Neural cell (in vitro differentiated cells): ENCODE measurements around the gene CEACAM6. TPM values are rescaled to one million over a fixed set of nuclear protein-coding genes. Genes with fewer than 3 reads are reported as not detected.

Experiments used
- H2AFZ ChIP-seq: fragments of 200-600, 300-800 bp; sonication (generic), shearing (Covaris generic); 2 replicates; pipeline ENCODE4 v1.6.0; 2014; ENCODE audit warnings: low read depth, mild to moderate bottlenecking, antibody characterized with exemption, low read length, moderate library complexity
- H3F3A ChIP-seq: fragments of 200-600 bp; shearing (Covaris generic); 2 replicates; pipeline ENCODE4 v1.6.1; 2016; ENCODE audit warnings: mild to moderate bottlenecking, moderate library complexity, mixed read lengths, antibody characterized with exemption, low read length; ENCODE audit not compliant: insufficient read depth, poor library complexity, severe bottlenecking
- H3K27ac ChIP-seq: fragments of 200-600, 300-800 bp; sonication (generic), shearing (Covaris generic); 2 replicates; pipeline ENCODE4 v1.5.1; 2014; ENCODE audit warnings: mild to moderate bottlenecking, low read length, moderate library complexity
- H3K27me3 ChIP-seq: fragments of 300-800, 200-600 bp; sonication (generic), shearing (Covaris generic); 2 replicates; pipeline ENCODE4 v1.6.0; 2014; ENCODE audit warnings: mild to moderate bottlenecking, low read depth, low read length, moderate library complexity; ENCODE audit not compliant: insufficient read depth
- H3K36me3 ChIP-seq: fragments of 300-800, 200-600 bp; sonication (generic), shearing (Covaris generic); 2 replicates; pipeline ENCODE4 v1.5.1; 2014; ENCODE audit warnings: mild to moderate bottlenecking, antibody characterized with exemption, low read length, moderate library complexity; ENCODE audit not compliant: insufficient read depth
- H3K4me2 ChIP-seq: fragments of 300-800, 200-600 bp; sonication (generic), shearing (Covaris generic); 2 replicates; pipeline ENCODE4 v1.6.0; 2014; ENCODE audit warnings: mild to moderate bottlenecking, low read length
- H3K4me3 ChIP-seq: fragments of 300-800, 200-600 bp; sonication (generic), shearing (Covaris generic); 2 replicates; pipeline ENCODE4 v1.5.1; 2014; ENCODE audit warnings: mild to moderate bottlenecking, low read length, moderate library complexity
- H3K79me2 ChIP-seq: fragments of 200-600 bp; shearing (Covaris generic); replicated peaks from 2 replicates; pipeline ENCODE4 v1.6.0; 2014; ENCODE audit warnings: mild to moderate bottlenecking, low read length, moderate library complexity; ENCODE audit not compliant: insufficient read depth
- H3K9ac ChIP-seq: fragments of 300-800, 200-600 bp; sonication (generic), shearing (Covaris generic); 2 replicates; pipeline ENCODE4 v1.6.1; 2016; ENCODE audit warnings: mild to moderate bottlenecking, low read length, mixed read lengths
- H3K9me2 ChIP-seq: fragments of 200-600 bp; shearing (Covaris generic); 2 replicates; pipeline ENCODE4 v1.6.1; 2016; ENCODE audit warnings: mild to moderate bottlenecking, low read length, mixed read lengths; ENCODE audit not compliant: insufficient read depth
- H3K9me3 ChIP-seq: fragments of 200-600, 300-800 bp; sonication (generic), shearing (Covaris generic); 2 replicates; pipeline ENCODE4 v1.6.1; 2016; ENCODE audit warnings: mild to moderate bottlenecking, mixed run types, low read length, moderate library complexity, mixed read lengths
- H4K20me1 ChIP-seq: fragments of 200-600 bp; shearing (Covaris generic); 2 replicates; pipeline ENCODE4 v1.6.1; 2016; ENCODE audit warnings: mild to moderate bottlenecking, mixed run types; ENCODE audit not compliant: insufficient read depth
- EP300 ChIP-seq: fragments of 450-650 bp; conservative IDR thresholded peaks from 2 replicates; pipeline ENCODE4 v1.6.1; 2014; ENCODE audit warnings: antibody characterized with exemption, mild to moderate bottlenecking, moderate library complexity; ENCODE audit not compliant: poor library complexity, severe bottlenecking
- EZH2 ChIP-seq: fragments of 200-600, 300-800 bp; shearing (Covaris generic), sonication (generic); IDR thresholded peaks from 2 replicates; pipeline ENCODE4 v1.6.1; 2014; ENCODE audit warnings: antibody characterized with exemption, low read length, borderline replicate concordance, mild to moderate bottlenecking; ENCODE audit not compliant: insufficient read depth, poor library complexity, severe bottlenecking
- MXI1 ChIP-seq: fragments of 450-650 bp; conservative IDR thresholded peaks from 2 replicates; pipeline ENCODE4 v1.6.1; 2014; ENCODE audit warnings: antibody characterized with exemption, mild to moderate bottlenecking; ENCODE audit not compliant: poor library complexity, severe bottlenecking
- POLR2AphosphoS5 ChIP-seq: IDR thresholded peaks from 2 replicates; pipeline ENCODE4 v1.6.1; 2012
- RAD21 ChIP-seq: fragments of 450-650 bp; conservative IDR thresholded peaks from 2 replicates; pipeline ENCODE4 v1.6.1; 2014; ENCODE audit warnings: antibody characterized with exemption, mild to moderate bottlenecking, moderate library complexity
- SMC3 ChIP-seq: fragments of 450-650 bp; conservative IDR thresholded peaks from 2 replicates; pipeline ENCODE4 v1.6.1; 2014; ENCODE audit warnings: antibody characterized with exemption, mild to moderate bottlenecking, moderate library complexity; ENCODE audit not compliant: poor library complexity
- TAF1 ChIP-seq: IDR thresholded peaks from 2 replicates; pipeline ENCODE4 v1.6.1; 2012; ENCODE audit warnings: low read depth
- polyA plus RNA-seq: library from polyadenylated mRNA; depleted of rRNA; stranded (reverse); fragments of >200 nt; gene quantifications from 2 replicates; pipeline ENCODE4 v1.2.3, GENCODE V29; 2014
- TF ChIP-seq, protein P1 (sequence below): fragments of 450-650 bp; IDR thresholded peaks from 2 replicates; pipeline ENCODE4 v1.5.1; 2014; ENCODE audit warnings: antibody characterized with exemption, mild to moderate bottlenecking, moderate library complexity; ENCODE audit not compliant: poor library complexity, severe bottlenecking
- TF ChIP-seq, protein P2 (sequence below): IDR thresholded peaks from 2 replicates; pipeline ENCODE4 v1.6.1; 2012; ENCODE audit warnings: borderline replicate concordance

Gene CEACAM6
- polyA plus RNA-seq, 1 donor from 2014 or later = not detected

DNA sequence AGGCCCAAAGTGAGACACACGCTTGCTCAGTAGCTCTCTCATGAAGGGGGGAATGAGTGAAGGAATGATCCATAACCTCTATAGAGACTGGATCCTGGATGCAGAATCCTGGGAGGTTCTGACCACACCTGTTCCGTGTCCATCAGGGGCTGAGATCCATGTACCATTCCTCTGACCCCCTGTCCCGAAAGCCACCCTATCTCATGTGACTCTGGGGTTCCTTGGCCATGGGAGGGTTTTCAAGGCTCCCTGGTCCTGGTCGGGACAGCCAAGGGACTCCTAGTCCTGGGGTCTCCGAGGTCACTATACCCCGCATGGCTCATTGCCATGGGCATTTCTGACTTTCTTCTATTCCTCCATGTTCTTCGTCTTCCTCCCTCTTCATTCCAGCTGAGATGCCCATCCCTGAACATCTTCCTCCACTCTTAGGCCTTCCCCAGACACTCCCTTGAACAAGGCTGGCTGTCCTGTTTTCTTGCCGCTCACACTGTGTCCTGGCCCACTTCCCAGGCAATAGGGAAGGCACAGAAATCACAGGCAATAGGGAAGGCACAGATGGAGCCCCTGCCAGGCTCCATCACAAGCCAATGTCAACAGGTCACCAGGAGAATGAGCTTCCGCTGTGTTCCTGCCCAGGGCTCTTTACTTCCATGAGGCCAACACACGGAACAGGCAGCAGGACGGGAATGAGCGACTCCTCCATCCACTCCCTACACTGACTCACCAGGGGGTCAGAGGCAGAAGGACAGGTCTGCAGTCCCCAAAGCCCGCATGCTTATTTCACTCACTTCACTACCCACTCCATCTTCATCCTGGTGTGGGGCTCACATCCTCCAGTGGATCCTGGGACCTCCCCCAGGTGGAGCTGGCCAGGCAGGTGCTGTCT lies 43.7 kb upstream of the CEACAM6 start:
- H3K27ac ChIP-seq = no peak overlapping the region
- H3K36me3 ChIP-seq = no peaks in the 10 kb centered on the region
- no peak overlapping the region for H3K4me2 ChIP-seq
- no peak overlapping the region for H3K4me3 ChIP-seq
- no peaks in the 10 kb centered on the region for H4K20me1 ChIP-seq
- no peaks in the 10 kb centered on the region for H3K9me3 ChIP-seq
- H2AFZ ChIP-seq = no peak overlapping the region
- no peaks in the 10 kb centered on the region for H3K9me2 ChIP-seq
- H3K79me2 ChIP-seq = no peaks in the 10 kb centered on the region
- no peak overlapping the region for H3K9ac ChIP-seq
- no peaks in the 10 kb centered on the region for H3K27me3 ChIP-seq
- TF ChIP-seq, protein P1, sequence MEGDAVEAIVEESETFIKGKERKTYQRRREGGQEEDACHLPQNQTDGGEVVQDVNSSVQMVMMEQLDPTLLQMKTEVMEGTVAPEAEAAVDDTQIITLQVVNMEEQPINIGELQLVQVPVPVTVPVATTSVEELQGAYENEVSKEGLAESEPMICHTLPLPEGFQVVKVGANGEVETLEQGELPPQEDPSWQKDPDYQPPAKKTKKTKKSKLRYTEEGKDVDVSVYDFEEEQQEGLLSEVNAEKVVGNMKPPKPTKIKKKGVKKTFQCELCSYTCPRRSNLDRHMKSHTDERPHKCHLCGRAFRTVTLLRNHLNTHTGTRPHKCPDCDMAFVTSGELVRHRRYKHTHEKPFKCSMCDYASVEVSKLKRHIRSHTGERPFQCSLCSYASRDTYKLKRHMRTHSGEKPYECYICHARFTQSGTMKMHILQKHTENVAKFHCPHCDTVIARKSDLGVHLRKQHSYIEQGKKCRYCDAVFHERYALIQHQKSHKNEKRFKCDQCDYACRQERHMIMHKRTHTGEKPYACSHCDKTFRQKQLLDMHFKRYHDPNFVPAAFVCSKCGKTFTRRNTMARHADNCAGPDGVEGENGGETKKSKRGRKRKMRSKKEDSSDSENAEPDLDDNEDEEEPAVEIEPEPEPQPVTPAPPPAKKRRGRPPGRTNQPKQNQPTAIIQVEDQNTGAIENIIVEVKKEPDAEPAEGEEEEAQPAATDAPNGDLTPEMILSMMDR = no peak
- TF ChIP-seq MXI1 (no peak), RAD21 (no peak), TAF1 (no peak), EP300 (no peak), POLR2AphosphoS5 (no peak), SMC3 (no peak), EZH2 (no peak)
- TF ChIP-seq, protein P2, sequence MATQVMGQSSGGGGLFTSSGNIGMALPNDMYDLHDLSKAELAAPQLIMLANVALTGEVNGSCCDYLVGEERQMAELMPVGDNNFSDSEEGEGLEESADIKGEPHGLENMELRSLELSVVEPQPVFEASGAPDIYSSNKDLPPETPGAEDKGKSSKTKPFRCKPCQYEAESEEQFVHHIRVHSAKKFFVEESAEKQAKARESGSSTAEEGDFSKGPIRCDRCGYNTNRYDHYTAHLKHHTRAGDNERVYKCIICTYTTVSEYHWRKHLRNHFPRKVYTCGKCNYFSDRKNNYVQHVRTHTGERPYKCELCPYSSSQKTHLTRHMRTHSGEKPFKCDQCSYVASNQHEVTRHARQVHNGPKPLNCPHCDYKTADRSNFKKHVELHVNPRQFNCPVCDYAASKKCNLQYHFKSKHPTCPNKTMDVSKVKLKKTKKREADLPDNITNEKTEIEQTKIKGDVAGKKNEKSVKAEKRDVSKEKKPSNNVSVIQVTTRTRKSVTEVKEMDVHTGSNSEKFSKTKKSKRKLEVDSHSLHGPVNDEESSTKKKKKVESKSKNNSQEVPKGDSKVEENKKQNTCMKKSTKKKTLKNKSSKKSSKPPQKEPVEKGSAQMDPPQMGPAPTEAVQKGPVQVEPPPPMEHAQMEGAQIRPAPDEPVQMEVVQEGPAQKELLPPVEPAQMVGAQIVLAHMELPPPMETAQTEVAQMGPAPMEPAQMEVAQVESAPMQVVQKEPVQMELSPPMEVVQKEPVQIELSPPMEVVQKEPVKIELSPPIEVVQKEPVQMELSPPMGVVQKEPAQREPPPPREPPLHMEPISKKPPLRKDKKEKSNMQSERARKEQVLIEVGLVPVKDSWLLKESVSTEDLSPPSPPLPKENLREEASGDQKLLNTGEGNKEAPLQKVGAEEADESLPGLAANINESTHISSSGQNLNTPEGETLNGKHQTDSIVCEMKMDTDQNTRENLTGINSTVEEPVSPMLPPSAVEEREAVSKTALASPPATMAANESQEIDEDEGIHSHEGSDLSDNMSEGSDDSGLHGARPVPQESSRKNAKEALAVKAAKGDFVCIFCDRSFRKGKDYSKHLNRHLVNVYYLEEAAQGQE = no peak
- no peaks in the 10 kb centered on the region for H3F3A ChIP-seq

DNA sequence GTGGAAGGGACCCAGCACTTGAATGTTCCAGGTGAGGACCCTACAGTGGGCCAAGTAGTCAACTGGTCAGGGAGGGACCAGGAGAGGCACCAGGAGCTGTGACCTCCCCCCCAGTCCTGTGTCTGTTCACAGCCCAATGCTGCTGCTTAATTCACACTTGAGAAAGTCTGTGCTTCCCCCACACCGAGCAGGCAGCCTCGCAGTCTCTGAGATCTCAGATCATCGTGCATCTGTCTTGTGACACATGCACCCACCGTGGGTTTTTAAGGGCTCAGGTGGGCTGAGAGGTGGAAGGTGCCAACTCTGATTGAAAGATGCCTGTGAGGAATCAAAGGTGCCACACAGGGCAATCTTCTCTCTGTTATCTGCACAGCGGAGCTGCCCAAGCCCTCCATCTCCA lies 40.7 kb upstream of the CEACAM6 start:
- Histone ChIP-seq H3K36me3 (no peaks in the 10 kb centered on the region), H3K4me3 (no peak overlapping the region), H3K79me2 (no peaks in the 10 kb centered on the region), H3K4me2 (no peak overlapping the region), H3K27me3 (no peaks in the 10 kb centered on the region), H2AFZ (no peak overlapping the region), H3K9me2 (no peaks in the 10 kb centered on the region), H3F3A (no peaks in the 10 kb centered on the region), H3K27ac (no peak overlapping the region), H3K9me3 (no peaks in the 10 kb centered on the region), H3K9ac (no peak overlapping the region), H4K20me1 (no peaks in the 10 kb centered on the region)
- no peak for TF ChIP-seq EP300
- TF ChIP-seq, protein P1 = no peak
- TF ChIP-seq SMC3 = no peak
- no peak for TF ChIP-seq TAF1
- TF ChIP-seq, protein P2 = no peak
- TF ChIP-seq RAD21 = no peak
- no peak for TF ChIP-seq POLR2AphosphoS5
- no peak for TF ChIP-seq EZH2
